GM19035 (cell line): ENCODE measurements around the gene BTN2A1.
A peak's percentile ranks its signal among the peaks of the same experiment; 100 is the strongest.

Source experiments
- ATAC-seq: cut with Tn5 transposase; IDR thresholded peaks from one replicate; pipeline ENCODE4 v1.9.1; 2021; ENCODE audit not compliant: unreplicated experiment

The BTN2A1 gene

DNA sequence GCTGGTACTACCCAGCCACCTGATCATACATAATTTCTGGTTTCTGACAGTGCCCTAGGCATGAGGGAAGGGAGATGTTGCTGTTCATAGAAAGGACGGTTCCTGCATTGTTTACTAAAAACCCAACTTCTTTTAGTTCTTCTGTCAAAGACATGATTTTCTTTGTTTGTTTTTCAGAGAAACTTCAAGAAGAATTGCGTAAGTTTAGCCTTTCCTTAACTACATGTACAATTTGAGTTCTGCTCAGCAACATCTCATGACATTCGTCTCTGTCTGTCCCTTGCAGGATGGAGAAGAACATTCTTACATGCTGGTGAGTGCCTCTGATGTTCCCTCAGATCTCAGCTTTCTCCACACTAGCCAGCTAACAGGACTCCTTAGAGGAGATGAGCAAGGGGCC is 8.0 kb downstream of the BTN2A1 start:
- no peak for ATAC-seq

DNA sequence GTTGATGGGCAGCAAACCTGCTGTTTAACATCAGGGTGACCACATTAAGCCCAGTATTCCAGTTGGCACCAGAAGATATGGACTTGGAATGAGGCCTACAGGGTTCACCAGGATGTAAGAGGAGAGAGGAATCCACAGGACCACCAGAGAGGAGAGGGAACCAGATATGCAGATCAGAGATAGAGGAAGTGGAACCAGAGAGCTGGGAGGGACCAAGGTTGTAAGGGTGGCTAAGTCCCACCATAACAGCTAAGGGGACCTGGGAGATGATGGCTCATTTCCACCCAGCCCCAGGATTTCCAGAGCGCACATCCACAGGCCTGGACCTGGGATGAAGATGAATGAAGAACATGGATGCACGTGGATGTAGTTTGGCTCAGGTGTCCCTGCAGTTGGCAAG is 11.1 kb downstream of the BTN2A1 start:
- no peak for ATAC-seq

DNA sequence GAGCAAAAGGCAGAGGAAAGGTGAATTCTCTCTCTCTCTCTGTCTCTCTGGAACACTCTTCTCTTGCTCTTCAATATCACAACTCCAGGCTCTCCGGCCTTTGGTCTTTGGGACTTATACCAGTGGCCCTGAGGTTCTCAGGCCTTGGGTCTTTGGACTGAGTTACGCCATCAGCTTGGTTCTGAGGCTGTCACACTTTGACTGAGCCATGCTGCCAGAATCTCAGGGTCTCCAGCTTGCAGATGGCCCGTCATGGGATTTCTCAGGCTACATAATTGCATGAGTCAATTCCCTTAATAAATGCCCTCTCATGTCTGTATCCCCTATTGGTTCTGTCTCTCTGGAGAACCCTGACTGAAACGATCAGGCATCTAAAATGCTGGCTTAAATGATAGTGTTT is 12.9 kb downstream of the BTN2A1 start:
- ATAC-seq: no peak

DNA sequence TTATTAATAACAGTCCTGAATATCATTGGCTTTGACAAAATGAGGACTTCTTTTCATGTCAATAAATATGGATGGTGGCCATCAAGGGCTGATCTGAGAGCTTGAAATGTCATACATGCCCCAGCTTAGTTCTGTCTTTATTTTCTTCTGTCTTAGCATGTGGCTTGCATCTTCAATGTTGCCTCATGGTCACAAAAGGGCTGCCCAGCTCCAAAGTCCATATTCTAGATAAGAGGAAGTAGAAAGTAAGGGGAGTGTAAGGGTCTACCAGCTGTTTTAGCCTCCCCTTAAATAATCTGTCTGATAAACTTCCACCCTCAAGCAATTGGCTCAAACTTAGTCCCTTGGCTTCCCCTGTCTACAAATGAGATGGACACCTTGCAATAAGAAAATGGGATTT is 14.2 kb downstream of the BTN2A1 start:
- ATAC-seq: no peak

DNA sequence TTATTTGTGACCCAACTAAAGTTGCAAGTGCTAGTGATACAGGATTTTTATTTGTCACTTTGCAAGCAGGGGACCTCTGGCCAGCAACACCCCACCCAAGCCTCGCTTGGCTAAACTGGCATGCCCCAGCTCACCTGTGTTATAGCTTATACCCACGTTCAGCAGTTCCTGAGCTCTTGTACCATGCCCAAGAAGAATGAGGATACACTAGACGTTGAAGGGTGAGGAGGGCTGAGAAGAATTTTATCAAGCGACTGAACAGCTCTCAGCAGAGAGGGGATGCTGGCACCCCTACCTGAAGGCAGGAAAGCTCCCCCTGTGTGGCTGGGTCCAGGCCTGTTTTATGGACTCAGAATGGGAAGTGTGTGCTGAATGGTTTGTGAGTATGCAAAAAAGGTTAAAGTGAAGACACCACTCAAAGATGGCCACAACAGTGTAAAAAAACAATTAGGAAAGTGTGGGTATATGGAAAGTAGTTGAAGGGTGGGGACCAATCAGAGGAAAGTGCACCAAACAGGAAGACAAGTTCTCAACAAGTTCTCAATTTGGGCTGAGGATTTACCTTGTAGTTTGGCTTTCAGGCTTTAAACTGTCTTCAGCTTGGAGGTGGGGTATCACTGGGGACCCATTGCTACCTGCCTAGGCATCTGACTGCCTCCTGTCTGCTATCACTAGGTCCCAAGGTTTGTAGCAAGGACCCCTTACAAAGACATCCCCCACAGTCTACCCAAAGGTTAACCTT is 15.0 kb downstream of the BTN2A1 start:
- no peak for ATAC-seq

DNA sequence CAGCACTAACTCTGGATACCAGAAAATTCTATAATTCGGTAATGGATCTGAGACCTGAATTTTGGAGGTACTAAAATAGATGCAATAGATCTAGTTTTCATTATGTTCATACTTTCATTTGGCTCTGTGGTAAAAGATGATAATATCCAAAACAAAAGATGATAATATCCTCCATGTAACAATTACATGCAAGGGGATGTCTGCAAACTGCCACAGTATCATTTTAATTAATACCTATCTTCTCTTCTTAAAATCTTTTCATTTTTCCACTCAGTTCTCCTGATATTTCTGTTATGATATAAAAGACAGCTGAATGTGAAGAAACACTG is 15.6 kb downstream of the BTN2A1 start:
- no peak for ATAC-seq

DNA sequence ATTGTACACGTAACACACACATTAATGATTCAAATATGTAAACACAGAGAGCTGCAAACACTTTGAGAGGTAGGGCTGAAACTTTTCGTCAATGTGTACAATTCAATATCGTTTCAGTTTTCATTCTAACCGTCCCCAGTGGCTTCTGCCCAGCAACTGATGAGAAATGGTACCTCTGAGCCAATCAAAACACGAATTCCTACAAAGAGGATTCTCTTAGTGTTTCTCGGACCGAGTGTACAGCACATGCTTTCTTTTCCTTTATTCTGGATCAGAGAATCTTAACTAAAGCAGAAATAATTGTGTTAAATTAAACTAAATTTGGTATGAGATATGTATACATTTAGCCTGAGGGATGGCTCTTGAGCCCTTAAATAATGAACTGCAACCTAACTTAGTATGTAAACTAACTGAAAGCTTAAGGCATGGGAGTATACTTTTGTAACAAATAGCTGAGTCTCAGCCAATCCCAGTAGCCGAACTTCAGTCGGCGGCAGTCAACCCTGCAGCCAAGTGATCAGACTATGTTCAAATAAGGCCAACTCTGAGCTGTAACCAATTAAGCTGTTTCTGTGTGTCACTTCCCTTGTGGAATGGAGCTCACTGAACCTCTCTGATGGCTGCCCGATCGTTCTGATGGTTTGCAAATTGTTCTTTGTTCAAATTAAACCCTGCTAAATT is 16.1 kb downstream of the BTN2A1 start:
- peak; percentile 92 for ATAC-seq

DNA sequence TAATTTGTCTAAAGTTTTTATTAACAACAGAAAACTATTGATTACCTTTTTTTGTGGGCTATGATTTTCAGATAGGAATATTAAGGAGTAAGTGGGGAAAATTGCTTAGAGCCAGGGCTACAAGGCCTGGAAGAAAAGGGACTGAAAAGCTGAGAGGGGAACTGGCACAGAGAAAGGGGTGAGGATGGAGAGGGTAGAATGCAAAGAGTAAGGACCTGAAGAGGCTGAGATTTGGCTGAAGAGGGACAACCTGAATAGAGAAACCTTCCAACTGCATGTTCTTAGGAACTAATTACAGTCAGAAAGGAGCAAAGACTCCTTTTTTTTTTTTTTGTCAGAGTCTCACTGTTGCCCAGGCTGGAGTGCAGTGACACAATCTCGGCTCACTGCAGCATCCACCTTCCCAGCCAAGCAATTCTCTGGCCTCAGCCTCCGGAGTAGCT is 16.7 kb downstream of the BTN2A1 start:
- ATAC-seq: no peak

DNA sequence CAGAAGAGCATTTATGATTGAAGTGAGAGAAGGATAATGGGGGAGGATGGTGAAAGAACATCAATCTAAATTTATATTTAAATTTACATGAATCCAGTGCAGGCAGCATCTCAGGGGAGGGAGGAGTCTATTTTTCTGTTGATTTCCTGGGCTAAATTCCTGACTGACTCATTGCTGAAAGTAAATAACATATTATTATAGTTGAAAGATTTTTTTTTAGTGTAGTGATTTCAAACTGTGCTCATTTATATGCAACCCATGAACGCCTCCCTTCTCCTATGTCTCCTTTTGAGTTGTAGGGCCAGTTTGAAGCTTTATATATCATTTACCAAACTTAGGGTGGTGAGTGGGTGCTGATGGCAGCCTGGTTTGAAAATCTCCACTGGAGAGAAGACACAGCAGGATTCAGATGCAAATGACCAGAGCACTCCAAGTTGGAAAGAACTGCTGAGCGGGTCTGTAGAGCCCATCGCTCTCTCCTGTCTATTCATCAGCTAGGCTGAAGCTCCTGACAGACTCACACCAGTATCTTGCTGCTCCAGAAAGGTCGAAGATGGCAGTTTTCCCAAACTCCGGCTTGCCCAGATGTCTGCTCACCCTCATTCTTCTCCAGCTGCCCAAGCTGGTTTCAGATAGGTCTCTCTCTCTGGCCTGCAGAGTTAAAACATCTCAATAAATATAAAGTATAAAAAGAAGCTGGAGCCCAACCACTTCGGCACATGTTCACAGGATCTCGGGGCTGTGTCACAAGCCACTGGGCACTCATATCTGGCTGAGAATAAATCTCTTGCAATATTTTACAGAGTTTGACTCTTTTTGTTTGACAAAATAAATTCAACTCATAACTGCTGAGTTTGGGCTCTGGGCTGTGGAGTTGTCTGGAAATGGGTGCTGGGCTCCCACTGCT is 18.3 kb downstream of the BTN2A1 start:
- no peak for ATAC-seq

DNA sequence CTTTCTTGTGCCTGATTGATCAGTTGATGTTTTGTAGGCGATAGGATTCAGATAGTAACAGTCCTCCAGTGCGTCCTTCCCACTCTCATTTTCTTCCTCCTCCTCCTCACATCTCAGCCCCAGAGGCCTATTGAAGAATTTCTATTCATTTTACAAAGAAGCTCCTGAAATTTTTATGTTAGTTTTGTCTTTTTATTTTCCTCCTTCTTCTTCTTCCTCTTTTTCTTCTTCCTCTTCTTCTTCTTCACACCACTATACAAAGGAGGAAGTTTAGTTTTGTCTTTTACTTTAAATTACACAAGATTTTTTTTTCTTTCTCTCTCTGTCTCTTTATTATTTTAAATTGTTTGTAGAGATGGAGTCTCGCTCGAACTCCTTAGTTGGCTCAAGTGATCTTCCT is 19.1 kb downstream of the BTN2A1 start:
- ATAC-seq: no peak

DNA sequence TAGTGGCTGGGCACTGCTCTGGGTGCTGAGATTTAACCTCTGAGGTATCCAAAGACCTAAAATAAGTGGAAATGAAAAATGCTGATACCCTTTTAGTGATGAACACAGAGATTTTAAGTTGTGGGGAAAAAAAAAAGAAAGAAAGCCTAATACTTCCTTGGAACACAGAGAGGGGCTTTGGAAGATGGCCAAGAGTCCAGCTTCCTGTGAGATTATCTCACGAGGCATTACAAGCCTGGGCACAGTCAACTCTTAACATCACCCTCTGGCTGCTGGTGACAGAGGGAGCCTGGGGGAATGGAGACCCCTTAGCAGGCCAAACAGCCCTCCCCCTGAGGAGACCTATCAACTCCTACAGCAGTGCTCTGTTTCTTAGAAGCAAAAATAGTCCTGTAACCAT is 19.7 kb downstream of the BTN2A1 start:
- no peak for ATAC-seq

DNA sequence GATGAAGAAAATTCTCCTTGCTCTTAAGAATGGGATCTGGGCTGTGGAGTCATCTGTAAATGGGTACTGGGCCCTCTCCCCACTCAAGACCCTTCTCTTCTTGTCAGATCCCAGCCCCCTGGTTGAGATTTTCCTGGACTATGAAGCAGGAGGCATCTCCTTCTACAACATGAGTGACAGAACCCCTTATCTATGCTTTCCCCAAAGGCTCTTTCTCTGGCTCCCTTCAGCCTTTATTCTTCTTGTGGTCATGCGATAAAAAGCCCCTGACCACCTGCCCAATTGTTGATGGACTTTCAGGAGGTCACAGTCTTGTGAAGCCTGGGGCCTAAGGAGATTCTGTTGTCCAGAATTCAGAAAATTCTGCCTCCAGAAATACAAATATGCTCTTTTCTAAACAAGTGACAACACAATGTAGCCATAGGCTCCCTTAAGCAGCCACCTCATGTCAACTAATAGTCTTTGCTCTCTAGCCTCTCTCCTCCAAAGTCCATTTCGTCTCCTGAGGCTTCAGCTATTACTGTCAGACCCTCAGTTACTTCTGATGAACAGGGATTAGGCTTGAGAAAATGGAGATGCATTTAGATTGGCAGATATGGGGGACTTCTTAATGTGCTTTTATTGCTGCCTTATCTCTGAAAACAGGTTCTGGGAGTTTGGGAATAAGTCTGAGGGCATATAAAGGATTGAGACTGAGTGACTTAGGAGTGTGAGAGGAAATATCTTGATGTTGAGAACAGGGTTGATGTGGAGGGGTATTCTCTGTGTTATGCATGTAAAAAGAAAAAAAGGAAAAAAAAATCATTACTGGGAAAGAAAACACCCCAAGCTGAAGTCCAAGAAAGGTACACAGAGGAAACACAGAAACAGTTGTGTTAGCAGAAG is 20.6 kb downstream of the BTN2A1 start:
- ATAC-seq: no peak

DNA sequence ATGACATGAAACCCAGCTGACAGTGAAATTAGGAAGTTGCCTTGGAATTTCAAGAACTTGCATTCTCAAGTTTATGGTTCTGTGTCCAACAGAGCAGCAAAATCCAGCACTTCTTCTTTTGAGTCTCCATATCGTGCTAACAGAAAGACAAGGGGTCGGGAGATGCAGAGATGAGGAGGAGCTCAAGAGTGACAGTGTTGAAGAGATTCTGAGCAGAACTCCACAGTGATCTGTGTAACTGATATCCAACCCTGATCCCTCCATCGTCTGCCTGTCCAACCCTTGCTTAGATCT is 21.2 kb downstream of the BTN2A1 start:
- ATAC-seq: no peak

DNA sequence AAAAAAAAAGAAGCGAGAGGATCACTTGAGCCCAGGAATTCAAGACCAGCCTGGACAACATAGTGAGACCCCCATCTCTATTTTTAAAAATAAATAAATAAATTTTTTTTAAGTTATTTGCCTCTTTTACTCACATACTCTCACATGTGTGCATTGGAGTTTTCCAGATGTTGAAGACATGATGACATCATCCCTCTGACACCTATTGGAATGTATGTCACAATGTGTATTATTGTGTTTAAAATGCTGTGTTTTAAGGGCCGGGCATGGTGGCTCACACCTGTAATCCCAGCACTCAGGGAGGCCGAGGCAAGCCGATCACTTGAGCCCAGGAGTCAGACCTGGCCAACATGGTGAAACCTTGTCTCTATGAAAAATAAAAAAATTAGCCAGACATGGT is 24.6 kb downstream of the BTN2A1 start:
- no peak for ATAC-seq

DNA sequence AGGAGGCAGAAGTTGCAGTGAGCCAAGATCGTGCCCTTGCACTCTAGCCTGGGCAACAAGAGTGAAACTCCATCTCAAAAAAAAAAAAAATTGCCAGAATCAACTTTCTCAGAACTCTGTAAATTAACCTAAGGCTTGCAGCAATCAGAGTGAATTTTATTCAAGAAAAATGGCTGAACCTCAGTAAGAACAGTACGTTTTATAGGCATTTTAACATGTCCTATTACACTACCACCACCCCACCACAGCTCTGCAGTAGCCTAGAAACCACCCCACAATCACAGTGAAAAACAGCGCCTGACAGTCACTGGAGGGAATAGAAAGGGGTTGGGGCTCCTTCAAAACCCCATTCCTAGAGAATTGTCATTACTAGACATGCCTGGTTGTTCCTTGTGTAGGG is 26.0 kb downstream of the BTN2A1 start:
- no peak for ATAC-seq

DNA sequence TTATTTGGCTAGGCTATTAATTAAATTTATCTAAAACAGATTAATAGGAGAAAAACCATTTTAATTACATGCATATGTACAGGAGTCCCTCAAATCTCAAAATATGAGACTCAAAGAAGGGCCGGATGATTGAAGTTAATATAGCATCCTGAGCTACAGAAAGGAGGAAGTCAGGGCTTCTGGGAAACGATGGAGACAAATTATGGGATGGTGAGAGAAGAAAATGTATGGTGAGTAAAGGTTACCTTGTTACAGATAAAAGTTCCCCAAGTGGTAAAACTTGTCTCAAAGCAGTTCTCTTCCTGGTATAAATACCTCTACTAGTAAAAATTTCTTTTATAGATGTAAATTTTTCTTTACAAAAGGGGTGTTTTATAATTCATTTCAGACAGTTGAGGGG is 26.4 kb downstream of the BTN2A1 start:
- ATAC-seq: no peak

DNA sequence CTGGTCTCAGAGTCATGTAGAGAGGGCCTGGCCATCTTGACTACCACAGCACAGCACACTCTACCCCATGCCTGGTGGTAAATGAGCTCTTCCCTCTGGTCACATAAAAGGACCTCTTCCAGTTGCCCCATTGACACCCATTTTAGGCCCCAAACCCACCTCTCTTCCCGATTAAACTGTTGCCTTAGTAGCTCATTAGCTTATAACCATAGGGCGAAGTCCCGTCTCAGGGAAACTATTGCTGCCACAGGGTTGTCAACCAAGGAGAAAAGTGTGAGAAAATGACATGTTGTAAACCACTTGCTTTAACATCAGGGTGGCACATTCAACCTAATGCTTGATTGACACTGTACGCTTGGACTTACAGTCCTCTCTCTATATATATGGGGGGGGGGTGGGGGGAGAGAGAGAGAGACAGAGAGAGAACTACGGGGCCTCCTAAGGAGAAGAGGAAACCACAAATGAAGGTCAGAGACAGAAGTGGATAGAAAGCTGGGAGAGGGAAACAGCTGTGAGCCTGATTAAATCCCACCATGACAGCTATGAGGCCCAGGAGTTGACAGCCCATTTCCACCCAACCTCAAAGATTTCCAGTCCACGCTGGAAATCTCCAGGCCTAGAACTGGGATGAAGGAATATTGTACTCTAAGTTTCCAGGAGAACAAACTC is 27.5 kb downstream of the BTN2A1 start:
- no peak for ATAC-seq

DNA sequence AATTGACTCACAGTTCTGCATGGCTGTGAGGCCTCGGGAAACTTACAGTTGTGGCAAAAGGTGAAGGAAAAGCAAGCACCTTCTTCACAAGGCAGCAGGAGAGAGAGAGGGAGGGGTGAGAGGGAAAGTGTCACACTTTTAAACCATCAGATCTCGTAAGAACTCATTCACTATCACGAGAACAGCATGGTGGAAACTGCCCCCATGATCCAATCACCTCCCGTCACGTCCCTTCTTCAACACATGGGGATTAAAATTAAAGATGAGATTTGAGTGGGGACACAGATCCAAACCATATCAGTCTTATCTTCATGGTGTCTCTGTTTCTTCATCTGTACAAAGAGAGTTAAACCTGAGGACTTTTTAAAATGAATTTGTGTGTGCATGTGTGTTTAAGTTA is 28.6 kb downstream of the BTN2A1 start:
- no peak for ATAC-seq

DNA sequence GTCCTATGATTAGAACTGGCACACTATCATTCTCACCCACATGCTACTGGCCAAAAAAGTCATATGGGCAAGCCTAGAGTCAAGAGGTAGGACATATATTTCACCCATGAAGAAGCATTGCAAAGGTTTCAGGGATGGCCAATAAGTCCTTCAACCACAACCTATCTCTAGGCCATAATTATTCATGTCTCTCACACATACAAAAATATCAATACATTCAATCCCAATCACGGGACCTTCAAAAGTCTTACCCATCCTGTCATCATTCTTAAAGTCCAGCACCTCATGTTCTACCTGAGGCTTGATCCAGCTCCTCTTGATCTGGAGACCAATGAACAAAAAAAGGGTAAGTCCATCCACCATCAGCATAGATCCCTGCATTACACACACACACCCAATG is 29.7 kb downstream of the BTN2A1 start:
- ATAC-seq: no peak
